Measurements from ENCODE around the gene LIMA1. TPM values are rescaled to one million over a fixed set of nuclear protein-coding genes. Genes with fewer than 3 reads are reported as not detected.
"Not testable (repeated sequence)": the region's sequence is repeated elsewhere in the genome, so short reads cannot be mapped to it uniquely, and the experiment has no call there.

Gene LIMA1
- total and polyA plus RNA-seq, 2 of the 4 experiments (the other 2 are of a cell fraction) = 126 to 163 TPM

DNA sequence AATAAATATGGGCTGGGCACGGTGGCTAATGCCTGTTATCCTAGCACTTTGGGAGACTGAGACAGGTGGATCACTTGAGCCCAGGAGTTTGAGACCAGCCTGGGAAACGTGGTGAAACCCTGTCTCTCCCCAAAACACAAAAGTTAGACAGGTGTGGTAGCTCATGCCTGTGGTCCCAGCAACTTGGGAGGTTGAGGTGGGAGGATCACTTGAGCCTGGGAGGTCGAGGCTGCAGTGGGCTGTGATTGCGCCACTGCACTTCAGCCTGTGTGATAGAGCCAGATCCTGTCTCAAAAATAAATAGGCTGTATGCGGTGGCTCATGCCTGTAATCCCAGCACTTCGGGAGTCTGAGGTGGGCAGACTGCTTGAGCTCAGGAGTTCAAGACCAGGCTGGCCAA, 135.3 kb downstream of the LIMA1 start:
- H3K9me1 ChIP-seq (ENCODE audit: insufficient read depth, low read length); H3K4me1 ChIP-seq (ENCODE audit: control insufficient read depth, insufficient read depth, low read length); H2AFZ ChIP-seq (replicated peaks; ENCODE audit: low read length, poor library complexity); in situ Hi-C loops (cut with MboI; ENCODE audit: low sequenced_read_pairs); ATAC-seq (ENCODE audit: low read depth); H3K14ac ChIP-seq (replicated peaks; ENCODE audit: low read depth, low read length); H2AK9ac ChIP-seq (replicated peaks; ENCODE audit: low read depth, low read length, poor library complexity); H2BK20ac ChIP-seq (ENCODE audit: low read depth, low read length); H4K5ac ChIP-seq (ENCODE audit: low read depth, low read length); intact Hi-C loops (cut with micrococcal nuclease); DNase-seq; H2BK5ac ChIP-seq (ENCODE audit: low read depth, low read length, poor library complexity, severe bottlenecking); H3K18ac ChIP-seq (ENCODE audit: low read depth, low read length); H3K23ac ChIP-seq (ENCODE audit: low read depth, low read length); H3K56ac ChIP-seq (ENCODE audit: extremely low read depth, insufficient read depth, low read length); H3K4me2 ChIP-seq (ENCODE audit: low read depth, low read length); H3K4me3 ChIP-seq (ENCODE audit: insufficient read depth, low read depth, low read length); H3K9ac ChIP-seq (ENCODE audit: low read depth, low read length); H3K36me3 ChIP-seq (ENCODE audit: control insufficient read depth, insufficient read depth, low read length); BruUV-seq (replicated peaks); H2AK5ac ChIP-seq (ENCODE audit: low read depth, low read length); H3K27me3 ChIP-seq (ENCODE audit: control insufficient read depth, insufficient read depth, low read length); H4K91ac ChIP-seq (ENCODE audit: insufficient read depth, low read depth, low read length); H3K4ac ChIP-seq (ENCODE audit: low read depth, low read length); dilution Hi-C loops (cut with HindIII; ENCODE audit: low sequenced_read_pairs, unreplicated experiment); POLR2A ChIA-PET (ENCODE audit: unreplicated experiment); H2BK120ac ChIP-seq (ENCODE audit: low read depth, low read length); H3K9me3 ChIP-seq (ENCODE audit: control insufficient read depth, insufficient read depth, low read length); H2BK15ac ChIP-seq (ENCODE audit: low read depth, low read length); H3K27ac ChIP-seq (ENCODE audit: insufficient read depth, low read length); H4K8ac ChIP-seq (ENCODE audit: low read depth in 2 of 2, low read length in 2 of 2): not testable (repeated sequence)
- Histone ChIP-seq H3K79me1 (ENCODE audit: low read depth in 1 of 2, low read length in 2 of 2) (peaks cover 20 to 72% of the 10 kb centered on the region in 2 experiments), H4K20me1 (ENCODE audit: insufficient read depth, low read length) (peaks cover 17% of the 10 kb centered on the region; the same call in 1 of the 2 replicates)
- WGBS, 2 experiments (ENCODE audit: extremely low coverage in 2 of 2, insufficient read length in 1 of 2) = 89% methylated on average over 3 of the region's 6 CpGs; no CpG with 5 or more reads in 1 of the 2 experiments
- CTCF ChIA-PET = interaction anchor here (0.7 kb wide), 1 partner anchor 25 kb away, joined by 3 read pairs; no protein-coding TSS in a partner anchor

Measured in IMR-90 (cell line).